ENCODE results near the gene BHLHE40.

DNA sequence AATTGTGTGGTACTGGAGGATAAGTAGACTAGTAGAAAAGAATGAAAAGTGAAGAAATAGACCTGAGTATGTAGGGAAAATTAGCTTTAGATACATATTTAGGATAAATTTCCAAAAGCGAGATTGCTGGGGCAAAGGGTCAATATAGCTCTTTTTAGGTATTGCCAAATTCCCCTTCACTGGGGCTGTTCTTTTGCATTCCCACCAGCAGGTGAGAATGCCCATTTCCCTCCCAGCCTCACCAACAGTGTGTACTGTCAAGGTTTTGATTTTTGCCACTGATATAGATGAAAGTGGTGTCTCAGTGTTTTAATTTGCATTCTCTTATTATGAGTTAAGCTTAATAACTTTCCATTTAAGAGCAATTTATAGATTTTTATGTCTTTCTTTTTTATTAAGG lies 35.7 kb upstream of the BHLHE40 start:
- TF ChIP-seq, protein P1, sequence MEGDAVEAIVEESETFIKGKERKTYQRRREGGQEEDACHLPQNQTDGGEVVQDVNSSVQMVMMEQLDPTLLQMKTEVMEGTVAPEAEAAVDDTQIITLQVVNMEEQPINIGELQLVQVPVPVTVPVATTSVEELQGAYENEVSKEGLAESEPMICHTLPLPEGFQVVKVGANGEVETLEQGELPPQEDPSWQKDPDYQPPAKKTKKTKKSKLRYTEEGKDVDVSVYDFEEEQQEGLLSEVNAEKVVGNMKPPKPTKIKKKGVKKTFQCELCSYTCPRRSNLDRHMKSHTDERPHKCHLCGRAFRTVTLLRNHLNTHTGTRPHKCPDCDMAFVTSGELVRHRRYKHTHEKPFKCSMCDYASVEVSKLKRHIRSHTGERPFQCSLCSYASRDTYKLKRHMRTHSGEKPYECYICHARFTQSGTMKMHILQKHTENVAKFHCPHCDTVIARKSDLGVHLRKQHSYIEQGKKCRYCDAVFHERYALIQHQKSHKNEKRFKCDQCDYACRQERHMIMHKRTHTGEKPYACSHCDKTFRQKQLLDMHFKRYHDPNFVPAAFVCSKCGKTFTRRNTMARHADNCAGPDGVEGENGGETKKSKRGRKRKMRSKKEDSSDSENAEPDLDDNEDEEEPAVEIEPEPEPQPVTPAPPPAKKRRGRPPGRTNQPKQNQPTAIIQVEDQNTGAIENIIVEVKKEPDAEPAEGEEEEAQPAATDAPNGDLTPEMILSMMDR (conservative IDR thresholded peaks at IDR 0.05; ENCODE audit: low read depth in 2 of 2): peak; percentile 50 to 66
- TF ChIP-seq POLR2AphosphoS5 (IDR thresholded peaks at IDR 0.05; ENCODE audit: low read depth) (no peak), EZH2phosphoT487 (IDR thresholded peaks at IDR 0.05; ENCODE audit: unreplicated experiment) (no peak), EZH2 (IDR thresholded peaks at IDR 0.05; ENCODE audit: low read depth, unreplicated experiment) (no peak)
